Stomach (tissue), 4 donors: Measurements from ENCODE around the gene SOX8.

Source experiments
- CTCF ChIP-seq, 7 experiments: fragments of 450-650 bp in 4 of 7; fragments of 200-600 bp in 3 of 7; sonication (generic) in 3 of 7; IDR thresholded peaks; one replicate each; pipeline ENCODE4 v1.5.1; 2016 to 2019; ENCODE audit warnings: antibody characterized with exemption in 7 of 7, control low read depth in 2 of 7, mild to moderate bottlenecking in 1 of 7
- POLR2AphosphoS5 ChIP-seq, 3 donors: sonication (generic); formaldehyde crosslinking; IDR thresholded peaks; one replicate each; pipeline ENCODE4 v1.6.1; 2016; ENCODE audit warnings: antibody characterized with exemption in 3 of 3

DNA sequence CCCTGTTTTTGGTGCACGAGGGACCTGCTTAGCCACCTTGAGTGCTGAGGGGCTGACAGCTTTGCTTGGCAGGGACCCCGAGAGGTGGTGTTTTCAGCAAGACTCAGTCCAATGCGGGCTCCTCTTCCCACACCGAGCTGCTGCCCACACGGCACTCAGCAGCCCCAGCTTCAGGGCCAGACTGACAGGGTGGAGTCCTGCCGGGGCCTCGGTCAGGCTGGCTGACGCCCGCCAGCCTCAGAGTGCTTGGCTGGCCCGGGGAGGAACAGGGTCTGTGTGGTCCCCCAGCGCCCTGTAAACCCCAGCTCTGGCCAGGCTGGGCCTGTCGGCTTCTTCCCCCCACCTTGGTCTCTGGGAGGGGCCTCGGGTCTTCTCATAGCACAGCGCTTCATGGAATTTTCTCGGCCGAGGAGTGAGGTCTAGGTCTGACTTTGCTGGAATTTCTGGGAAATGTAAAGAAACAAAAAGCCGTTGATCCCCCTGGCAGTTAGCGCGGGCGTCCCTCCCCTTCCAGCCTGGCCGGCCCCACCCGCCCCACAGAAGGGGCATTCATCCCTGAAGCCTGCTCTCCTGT is 2.6 kb downstream of the SOX8 start:
- TF ChIP-seq CTCF (IDR thresholded peaks at IDR 0.05) (no peak), POLR2AphosphoS5 (IDR thresholded peaks at IDR 0.05) (no peak)
